ENCODE measurements around the gene TMEM140.

TMEM140 gene

GRCh38 chr7:135164357-135165061, 16.6 kb downstream of the TMEM140 start:
- no peak for TF ChIP-seq CTCF (IDR thresholded peaks at IDR 0.05; ENCODE audit: extremely low read depth, missing control alignments)
- no peak for DNase-seq (ENCODE audit: low spot score)

GRCh38 chr7:135165862-135166261, 18.0 kb downstream of the TMEM140 start:
- TF ChIP-seq CTCF (IDR thresholded peaks at IDR 0.05; ENCODE audit: extremely low read depth, missing control alignments): no peak
- no peak for DNase-seq (ENCODE audit: low spot score)

- TF ChIP-seq CTCF (IDR thresholded peaks at IDR 0.05; ENCODE audit: extremely low read depth, missing control alignments): no peak
- no peak for DNase-seq (ENCODE audit: low spot score)
These were observed 18.6 kb downstream of the TMEM140 start for GRCh38 chr7:135166338-135166990.

- DNase-seq (ENCODE audit: low spot score): no peak
- TF ChIP-seq CTCF (IDR thresholded peaks at IDR 0.05; ENCODE audit: extremely low read depth, missing control alignments): no peak
These were observed 19.6 kb downstream of the TMEM140 start for GRCh38 chr7:135167365-135167917.

GRCh38 chr7:135168001-135168400, 20.1 kb downstream of the TMEM140 start:
- no peak for DNase-seq (ENCODE audit: low spot score)
- no peak for TF ChIP-seq CTCF (IDR thresholded peaks at IDR 0.05; ENCODE audit: extremely low read depth, missing control alignments)

- no peak for TF ChIP-seq CTCF (IDR thresholded peaks at IDR 0.05; ENCODE audit: extremely low read depth, missing control alignments)
These were observed 20.7 kb downstream of the TMEM140 start for GRCh38 chr7:135168489-135169140.

More at GRCh38 chr7:135168489-135169140, 20.7 kb downstream of the TMEM140 start:
- DNase-seq (ENCODE audit: low spot score): no peak
